Stimulated activated CD8-positive, alpha-beta memory T cell treated with anti-CD3 and anti-CD28 coated beads, Interleukin-15, amount 100 ng/mL, for 48 hours (primary cell): ENCODE measurements around the gene ZFHX2.

Source experiments
- DNase-seq, 2 donors: peaks; one replicate each; pipeline ENCODE4 v3.0.0-alpha.2; 2020; ENCODE audit warnings: low read depth in 2 of 2

The ZFHX2 gene

GRCh38 chr14:23572836-23573235, 21.3 kb upstream of the ZFHX2 start:
- DNase-seq = no peak

- DNase-seq = no peak
These were observed 20.9 kb upstream of the ZFHX2 start for GRCh38 chr14:23572524-23572828.

GRCh38 chr14:23571701-23572523, 20.3 kb upstream of the ZFHX2 start:
- no peak for DNase-seq

- no peak for DNase-seq
These were observed 19.4 kb upstream of the ZFHX2 start for GRCh38 chr14:23570806-23571483.

GRCh38 chr14:23569443-23570151, 18.0 kb upstream of the ZFHX2 start:
- no peak for DNase-seq

- DNase-seq = no peak
These were observed 17.2 kb upstream of the ZFHX2 start for GRCh38 chr14:23568600-23569331.

- DNase-seq = no peak
These were observed 16.5 kb upstream of the ZFHX2 start for GRCh38 chr14:23568021-23568599.

GRCh38 chr14:23567186-23568020, 15.8 kb upstream of the ZFHX2 start, which contains the start of gene AP1G2:
Gene AP1G2, minus strand, starts transcription at chr14:23567791. Its CDS starts 477 bp downstream, at chr14:23567314.
- DNase-seq = peak; percentile 88

- DNase-seq = no peak
These were observed 15.2 kb upstream of the ZFHX2 start for GRCh38 chr14:23566778-23567185.

- DNase-seq = no peak
These were observed 14.7 kb upstream of the ZFHX2 start for GRCh38 chr14:23566112-23566777.

- DNase-seq = no peak
These were observed 14.1 kb upstream of the ZFHX2 start for GRCh38 chr14:23565626-23566025.

- DNase-seq = no peak
These were observed 13.3 kb upstream of the ZFHX2 start for GRCh38 chr14:23564876-23565275.

- no peak for DNase-seq
These were observed 12.7 kb upstream of the ZFHX2 start for GRCh38 chr14:23564181-23564812.

GRCh38 chr14:23563473-23564180, 12.1 kb upstream of the ZFHX2 start:
- DNase-seq = no peak

GRCh38 chr14:23562822-23563472, 11.4 kb upstream of the ZFHX2 start:
- no peak for DNase-seq

- no peak for DNase-seq
These were observed 10.6 kb upstream of the ZFHX2 start for GRCh38 chr14:23561873-23562821.

- no peak for DNase-seq
These were observed 9.7 kb upstream of the ZFHX2 start for GRCh38 chr14:23561259-23561658.
